ENCODE data around the gene PITPNB. TPM values are rescaled to one million over a fixed set of nuclear protein-coding genes. Genes with fewer than 3 reads are reported as not detected.

The PITPNB gene
- total RNA-seq, 4 donors from 2014 or later, result 24.7 to 29.7 (median 28.2) TPM

DNA sequence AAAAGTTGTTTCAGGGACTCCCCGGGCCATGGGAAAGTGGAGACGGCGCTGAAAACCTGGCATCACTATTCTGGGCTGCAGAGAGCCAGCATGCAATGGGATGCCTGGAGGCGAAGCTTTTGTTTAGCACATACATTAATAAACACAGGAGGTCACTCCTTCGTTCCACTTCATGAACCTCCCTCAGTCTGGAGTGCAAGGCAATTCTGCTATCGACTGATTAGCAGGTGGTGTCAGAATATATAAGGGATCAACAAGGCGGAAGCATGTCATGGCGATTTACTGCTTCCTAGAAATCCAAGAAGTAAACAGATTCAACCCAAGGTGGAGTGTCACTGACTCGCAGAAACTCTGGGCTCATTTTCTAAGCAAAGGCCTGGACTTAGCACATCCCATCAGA, 72.1 kb downstream of the PITPNB start:
- H3K9me3 ChIP-seq, result no peaks in the 10 kb centered on the region
- H3K27ac ChIP-seq, result no peak overlapping the region
- H3K4me3 ChIP-seq, result no peak overlapping the region
- no peaks in the 10 kb centered on the region for H3K27me3 ChIP-seq
- H3K36me3 ChIP-seq, result peaks cover 0 to 30% (median 0%) of the 10 kb centered on the region in 3 donors
- DNase-seq, result no peak
- no peaks in the 10 kb centered on the region for H3K4me1 ChIP-seq
- TF ChIP-seq POLR2A (IDR thresholded peaks at IDR 0.05), result no peak
- TF ChIP-seq, protein P1, sequence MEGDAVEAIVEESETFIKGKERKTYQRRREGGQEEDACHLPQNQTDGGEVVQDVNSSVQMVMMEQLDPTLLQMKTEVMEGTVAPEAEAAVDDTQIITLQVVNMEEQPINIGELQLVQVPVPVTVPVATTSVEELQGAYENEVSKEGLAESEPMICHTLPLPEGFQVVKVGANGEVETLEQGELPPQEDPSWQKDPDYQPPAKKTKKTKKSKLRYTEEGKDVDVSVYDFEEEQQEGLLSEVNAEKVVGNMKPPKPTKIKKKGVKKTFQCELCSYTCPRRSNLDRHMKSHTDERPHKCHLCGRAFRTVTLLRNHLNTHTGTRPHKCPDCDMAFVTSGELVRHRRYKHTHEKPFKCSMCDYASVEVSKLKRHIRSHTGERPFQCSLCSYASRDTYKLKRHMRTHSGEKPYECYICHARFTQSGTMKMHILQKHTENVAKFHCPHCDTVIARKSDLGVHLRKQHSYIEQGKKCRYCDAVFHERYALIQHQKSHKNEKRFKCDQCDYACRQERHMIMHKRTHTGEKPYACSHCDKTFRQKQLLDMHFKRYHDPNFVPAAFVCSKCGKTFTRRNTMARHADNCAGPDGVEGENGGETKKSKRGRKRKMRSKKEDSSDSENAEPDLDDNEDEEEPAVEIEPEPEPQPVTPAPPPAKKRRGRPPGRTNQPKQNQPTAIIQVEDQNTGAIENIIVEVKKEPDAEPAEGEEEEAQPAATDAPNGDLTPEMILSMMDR (IDR thresholded peaks at IDR 0.05), result no peak

DNA sequence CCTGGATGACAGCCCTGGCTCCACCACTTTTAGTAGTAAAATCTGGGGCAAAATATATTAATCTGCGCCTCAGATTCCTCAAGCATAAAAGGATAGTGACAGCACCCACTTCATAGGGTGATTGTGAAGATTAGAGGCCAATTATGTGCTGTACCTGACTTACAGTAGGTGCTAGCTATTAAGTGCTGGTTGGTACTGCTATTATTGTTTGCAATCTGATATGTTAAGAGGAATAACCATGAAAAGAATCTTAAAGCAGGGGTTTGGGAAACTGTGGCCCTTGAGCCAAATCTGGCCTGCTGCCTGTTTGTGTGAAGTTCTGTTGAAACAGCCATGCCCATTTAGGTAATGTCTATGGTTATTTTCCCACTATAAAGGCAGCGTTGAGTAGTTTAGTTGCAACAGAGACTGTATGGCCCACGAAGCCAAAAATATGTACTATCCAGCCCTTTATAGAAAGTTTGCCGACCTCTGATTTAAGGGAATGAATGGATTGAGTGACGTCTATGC, 72.8 kb downstream of the PITPNB start:
- H3K4me3 ChIP-seq, result no peak overlapping the region
- no peaks in the 10 kb centered on the region for H3K4me1 ChIP-seq
- H3K36me3 ChIP-seq, result peaks cover 0 to 24% (median 0%) of the 10 kb centered on the region in 3 donors
- no peak overlapping the region for H3K27ac ChIP-seq
- H3K9me3 ChIP-seq, result no peaks in the 10 kb centered on the region
- DNase-seq, result no peak
- TF ChIP-seq POLR2A (IDR thresholded peaks at IDR 0.05), result no peak
- TF ChIP-seq, protein P1 (IDR thresholded peaks at IDR 0.05), result no peak
- no peaks in the 10 kb centered on the region for H3K27me3 ChIP-seq

DNA sequence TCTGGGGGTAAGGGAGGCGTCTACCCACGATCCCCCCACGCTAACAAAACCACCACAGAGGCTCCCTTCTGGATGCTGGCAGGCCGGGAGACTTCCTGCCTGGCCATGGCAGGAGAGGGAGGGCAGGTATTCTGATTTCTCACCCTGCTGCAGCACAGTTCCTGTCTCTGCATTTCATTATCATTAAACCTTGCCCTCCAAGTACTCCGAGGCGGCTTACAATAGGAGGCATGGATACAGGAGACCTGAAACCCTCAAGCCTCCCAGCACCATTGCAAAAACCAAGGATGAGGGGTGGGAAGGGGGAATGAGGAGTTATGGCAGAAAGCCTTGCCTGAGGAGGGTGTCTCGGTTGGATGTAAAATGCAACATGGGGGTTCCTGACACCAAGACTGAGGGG, 73.4 kb downstream of the PITPNB start:
- no peaks in the 10 kb centered on the region for H3K27me3 ChIP-seq
- no peaks in the 10 kb centered on the region for H3K4me1 ChIP-seq
- H3K9me3 ChIP-seq, result no peaks in the 10 kb centered on the region
- peaks cover 0 to 18% (median 0%) of the 10 kb centered on the region in 3 donors for H3K36me3 ChIP-seq
- no peak overlapping the region for H3K27ac ChIP-seq
- DNase-seq, result peak in 1 of 3 donors; percentile 29
- no peak for TF ChIP-seq POLR2A (IDR thresholded peaks at IDR 0.05)
- TF ChIP-seq, protein P1 (IDR thresholded peaks at IDR 0.05), result no peak
- H3K4me3 ChIP-seq, result no peak overlapping the region

DNA sequence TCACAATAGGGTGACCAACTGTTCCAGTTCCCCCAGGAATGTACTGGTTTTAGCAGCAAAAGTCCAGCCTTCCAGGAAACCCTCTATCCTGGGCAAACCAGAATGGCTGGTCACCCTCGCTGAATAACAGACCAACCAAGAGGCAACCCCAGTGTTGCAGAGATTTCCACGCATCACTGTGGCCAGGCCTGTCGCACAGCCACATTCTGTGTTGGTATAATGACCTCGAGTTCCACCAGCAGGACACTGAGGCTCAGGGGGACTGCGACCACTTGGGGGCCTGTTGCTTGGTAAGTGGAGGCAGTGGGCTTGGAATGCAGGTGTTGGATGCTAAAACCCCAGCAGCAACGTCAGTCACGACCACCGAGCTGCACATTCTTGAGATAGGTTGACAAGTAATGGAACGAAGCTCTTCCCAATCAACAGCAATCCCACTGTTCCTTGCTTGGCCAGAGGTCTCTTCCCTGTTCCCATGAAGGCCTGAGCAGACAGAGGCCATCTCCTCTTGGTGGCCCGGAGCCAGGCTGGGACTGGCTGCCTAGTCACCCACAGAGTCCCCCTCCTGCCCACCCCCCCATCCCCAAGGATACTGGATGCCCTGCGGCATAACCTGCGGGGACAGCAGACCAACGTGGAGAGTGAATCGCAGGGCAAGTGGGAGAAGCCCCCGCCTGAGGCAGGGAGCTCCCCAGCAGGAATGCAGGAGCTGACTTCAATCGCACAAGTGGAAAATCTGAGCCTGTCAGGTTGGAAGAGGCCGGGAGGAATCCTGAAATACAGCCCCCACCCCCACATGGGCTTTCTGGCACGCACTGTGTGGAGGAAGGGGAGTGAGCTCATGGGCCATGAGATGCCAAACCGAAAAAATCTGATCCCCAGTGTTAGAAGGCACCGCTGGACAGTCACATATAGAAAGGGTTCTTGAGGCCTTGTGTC, 74.1 kb downstream of the PITPNB start:
- Histone ChIP-seq H3K4me1 (no peaks in the 10 kb centered on the region), H3K9me3 (no peaks in the 10 kb centered on the region), H3K27ac (no peak overlapping the region), H3K4me3 (no peak overlapping the region), H3K36me3 (peaks cover 0 to 13% (median 0%) of the 10 kb centered on the region in 3 donors), H3K27me3 (no peaks in the 10 kb centered on the region)
- TF ChIP-seq, protein P1 (IDR thresholded peaks at IDR 0.05), result no peak
- TF ChIP-seq POLR2A (IDR thresholded peaks at IDR 0.05), result no peak
- peak in 1 of 3 donors; percentile 19 for DNase-seq

DNA sequence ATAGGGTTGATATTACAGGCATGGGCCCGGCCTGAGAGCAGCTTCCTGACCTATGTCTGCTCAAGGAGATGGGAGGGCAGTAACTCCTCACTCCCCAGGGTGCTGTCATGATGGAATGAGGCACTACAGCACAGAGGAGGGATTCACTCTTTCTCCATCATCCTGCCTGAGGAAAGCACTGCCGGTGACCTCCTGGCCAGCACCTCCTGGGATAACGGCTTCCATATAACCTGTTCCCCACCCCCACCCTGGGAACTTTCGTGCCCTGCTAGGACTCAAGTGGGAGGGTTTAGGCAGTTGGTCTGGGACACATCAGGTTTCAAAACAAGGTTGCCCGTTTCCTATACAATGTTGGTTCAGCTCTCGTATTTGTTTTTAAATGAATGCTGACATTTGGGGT, 74.8 kb downstream of the PITPNB start:
- peaks cover 0 to 13% (median 0%) of the 10 kb centered on the region in 3 donors for H3K36me3 ChIP-seq
- no peak overlapping the region for H3K4me3 ChIP-seq
- TF ChIP-seq, protein P1 (IDR thresholded peaks at IDR 0.05), result no peak
- TF ChIP-seq POLR2A (IDR thresholded peaks at IDR 0.05), result no peak
- H3K4me1 ChIP-seq, result no peaks in the 10 kb centered on the region
- H3K27ac ChIP-seq, result no peak overlapping the region
- H3K27me3 ChIP-seq, result no peaks in the 10 kb centered on the region
- H3K9me3 ChIP-seq, result no peaks in the 10 kb centered on the region
- no peak for DNase-seq

Measured in Peyer's patch (tissue), 4 donors.